Esophagus squamous epithelium (tissue), 4 donors: ENCODE measurements around the gene CISD2.

Experiments
- POLR2A ChIP-seq, 4 donors: fragments of 450-650 bp; IDR thresholded peaks; one replicate each; pipeline ENCODE4 v1.6.1; 2017; ENCODE audit warnings: antibody characterized with exemption in 4 of 4, mild to moderate bottlenecking in 4 of 4, moderate library complexity in 3 of 4
- TF ChIP-seq, protein P1 (sequence below), 6 experiments: fragments of 450-650 bp in 4 of 6; fragments of 200-600 bp in 2 of 6; sonication (generic) in 2 of 6; IDR thresholded peaks; one replicate each; pipeline ENCODE4 v1.5.1; 2016 to 2019; ENCODE audit warnings: antibody characterized with exemption in 6 of 6, mild to moderate bottlenecking in 4 of 6, moderate library complexity in 4 of 6

DNA sequence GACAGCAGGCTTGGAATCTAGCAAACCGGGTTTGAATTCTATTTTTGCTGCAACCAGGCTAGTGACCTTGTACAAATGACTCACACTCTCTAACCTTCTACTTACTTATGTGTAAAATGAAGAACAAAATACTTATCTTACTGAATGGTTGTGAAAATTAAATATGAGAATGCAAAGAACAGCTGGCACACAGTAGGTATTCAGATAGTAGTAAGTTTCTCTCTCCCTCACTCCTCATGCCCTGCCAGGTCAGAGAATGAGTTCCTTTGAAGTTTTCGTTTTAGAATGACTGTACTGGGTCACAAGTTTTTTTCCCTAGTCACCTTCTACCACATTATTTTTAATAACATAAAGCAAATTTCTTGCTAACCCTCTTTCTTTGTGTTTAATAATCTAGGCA lies 33.0 kb downstream of the CISD2 start:
- no peak for TF ChIP-seq POLR2A (IDR thresholded peaks at IDR 0.05)
- TF ChIP-seq, protein P1, sequence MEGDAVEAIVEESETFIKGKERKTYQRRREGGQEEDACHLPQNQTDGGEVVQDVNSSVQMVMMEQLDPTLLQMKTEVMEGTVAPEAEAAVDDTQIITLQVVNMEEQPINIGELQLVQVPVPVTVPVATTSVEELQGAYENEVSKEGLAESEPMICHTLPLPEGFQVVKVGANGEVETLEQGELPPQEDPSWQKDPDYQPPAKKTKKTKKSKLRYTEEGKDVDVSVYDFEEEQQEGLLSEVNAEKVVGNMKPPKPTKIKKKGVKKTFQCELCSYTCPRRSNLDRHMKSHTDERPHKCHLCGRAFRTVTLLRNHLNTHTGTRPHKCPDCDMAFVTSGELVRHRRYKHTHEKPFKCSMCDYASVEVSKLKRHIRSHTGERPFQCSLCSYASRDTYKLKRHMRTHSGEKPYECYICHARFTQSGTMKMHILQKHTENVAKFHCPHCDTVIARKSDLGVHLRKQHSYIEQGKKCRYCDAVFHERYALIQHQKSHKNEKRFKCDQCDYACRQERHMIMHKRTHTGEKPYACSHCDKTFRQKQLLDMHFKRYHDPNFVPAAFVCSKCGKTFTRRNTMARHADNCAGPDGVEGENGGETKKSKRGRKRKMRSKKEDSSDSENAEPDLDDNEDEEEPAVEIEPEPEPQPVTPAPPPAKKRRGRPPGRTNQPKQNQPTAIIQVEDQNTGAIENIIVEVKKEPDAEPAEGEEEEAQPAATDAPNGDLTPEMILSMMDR (IDR thresholded peaks at IDR 0.05) = no peak
